HepG2 (cell line): Measurements from ENCODE around the gene ZNF783. TPM values are rescaled to one million over a fixed set of nuclear protein-coding genes. Genes with fewer than 3 reads are reported as not detected.
A peak's percentile ranks its signal among the peaks of the same experiment; 100 is the strongest.

ENCODE experiments used
- ATAC-seq: fragments of 200-7000 bp; cut with Tn5 transposase; 3 replicates; pipeline ENCODE4 v1.9.1; 2020; ENCODE audit warnings: mild to moderate bottlenecking, moderate library complexity
- BruUV-seq: library from RNA; stranded (reverse); fragments of 400-500 nt; replicated peaks from 2 replicates; lab custom pipeline; 2021; lab: Mats Ljungman, UMichigan
- CTCF ChIA-PET: fragments of 300-600 bp; formaldehyde crosslinking; extraction: SDS; loops from one replicate; lab custom pipeline; 2021; ENCODE audit warnings: low total read pairs, inconsistent platforms, low intra/inter-chr PET ratio; lab: Yijun Ruan, JAX
- POLR2A ChIA-PET: fragments of 350-600 bp; sonication (Branson Sonifier 250); formaldehyde crosslinking; loops from one replicate; lab custom pipeline; 2020; ENCODE audit warnings: antibody characterized with exemption, inconsistent platforms; lab: Yijun Ruan, JAX
- DNase-seq: peaks from one replicate; pipeline ENCODE4 v3.0.0-alpha.2; 2015; ENCODE audit warnings: low spot score
- FAIRE-seq: peaks from 3 replicates; lab custom pipeline; 2011; peaks lifted over from hg19 to GRCh38; lab: Jason Lieb, UNC
- H2AFZ ChIP-seq: one replicate; pipeline ENCODE4 v1.6.1; 2011; ENCODE audit warnings: low read length, inconsistent platforms
- H3K27ac ChIP-seq: fragments of 300-600 bp; 3 replicates; pipeline ENCODE4 v1.8.0; 2011; ENCODE audit warnings: mixed run types, mild to moderate bottlenecking, mixed read lengths, low read length, inconsistent platforms; ENCODE audit not compliant: insufficient read depth; ENCODE audit errors: extremely low read length
- H3K27me3 ChIP-seq, 2 experiments: fragments of 200-600 bp in 1 of 2; 2 replicates in 1 of 2; 3 replicates in 1 of 2; pipeline versions ENCODE4 v1.6.0 to v1.8.0; 2011; ENCODE audit warnings: low read length in 2 of 2, mild to moderate bottlenecking in 2 of 2, moderate library complexity in 2 of 2, inconsistent platforms in 1 of 2; ENCODE audit not compliant: insufficient read depth in 2 of 2, control insufficient read depth in 1 of 2
- H3K36me3 ChIP-seq, 2 experiments: fragments of 200-600 bp in 1 of 2; replicated peaks in 1 of 2; 2 replicates in 1 of 2; 3 replicates in 1 of 2; pipeline versions ENCODE4 v1.5.1 to v1.8.0; 2011; ENCODE audit warnings: low read length in 2 of 2, inconsistent platforms in 1 of 2; ENCODE audit not compliant: insufficient read depth in 2 of 2, control insufficient read depth in 1 of 2
- H3K4me1 ChIP-seq: 2 replicates; pipeline ENCODE4 v1.5.1; 2012; ENCODE audit warnings: low read length, inconsistent platforms; ENCODE audit not compliant: insufficient read depth
- H3K4me2 ChIP-seq: 2 replicates; pipeline ENCODE4 v1.6.0; 2011; ENCODE audit warnings: low read depth, low read length, inconsistent platforms
- H3K4me3 ChIP-seq, 3 experiments: fragments of 200-600 bp in 1 of 3; sonication (generic), shearing (Covaris generic) in 1 of 3; replicated peaks in 1 of 3; 2 replicates each; pipeline ENCODE4 v1.5.1; 2011 to 2016; ENCODE audit warnings: low read length in 3 of 3, inconsistent platforms in 2 of 3, low read depth in 2 of 3, mild to moderate bottlenecking in 2 of 3, control low read depth in 1 of 3, mixed read lengths in 1 of 3; ENCODE audit not compliant: insufficient read depth in 1 of 3
- H3K79me2 ChIP-seq: one replicate; pipeline ENCODE4 v1.6.1; 2011; ENCODE audit warnings: low read length, inconsistent platforms; ENCODE audit not compliant: insufficient read depth
- H3K9ac ChIP-seq: 2 replicates; pipeline ENCODE4 v1.6.0; 2011; ENCODE audit warnings: mild to moderate bottlenecking, low read depth, low read length, inconsistent platforms; ENCODE audit not compliant: insufficient read depth
- H3K9me3 ChIP-seq: 2 replicates; pipeline ENCODE4 v1.5.1; 2012; ENCODE audit warnings: mild to moderate bottlenecking, low read length
- H4K20me1 ChIP-seq: 2 replicates; pipeline ENCODE4 v1.6.0; 2011; ENCODE audit warnings: inconsistent platforms, mild to moderate bottlenecking, low read length, moderate library complexity; ENCODE audit not compliant: insufficient read depth
- AGO2 ChIP-seq: fragments of 200-400 bp; formaldehyde crosslinking; optimal IDR thresholded peaks from 2 replicates; pipeline ENCODE3; 2017; ENCODE audit warnings: mild to moderate bottlenecking, low read depth, low read length, moderate library complexity
- ARNT2 ChIP-seq: sonication (generic); formaldehyde crosslinking; IDR thresholded peaks from 2 replicates; pipeline ENCODE4 v1.8.0; 2022; ENCODE audit warnings: mild to moderate bottlenecking, low read depth, missing genetic modification reagents, moderate library complexity
- BCL6 ChIP-seq: IDR thresholded peaks from 2 replicates; pipeline ENCODE4 v1.6.1; 2016; ENCODE audit warnings: missing genetic modification reagents, missing compliant biosample characterization
- HNF4G ChIP-seq, 2 experiments: sonication (generic) in 1 of 2; formaldehyde crosslinking in 1 of 2; IDR thresholded peaks; 2 replicates each; pipeline versions ENCODE4 v1.4.0 to v1.6.1; 2011 to 2020; ENCODE audit warnings: borderline replicate concordance in 2 of 2, low read depth in 2 of 2, mild to moderate bottlenecking in 2 of 2, low read length in 1 of 2, missing genetic modification reagents in 1 of 2, moderate library complexity in 1 of 2
- MED8 ChIP-seq: sonication (generic); formaldehyde crosslinking; IDR thresholded peaks from 2 replicates; pipeline ENCODE4 v1.8.1; 2023; ENCODE audit warnings: mild to moderate bottlenecking, missing genetic modification reagents; ENCODE audit not compliant: insufficient replicate concordance
- ONECUT2 ChIP-seq: sonication (generic); formaldehyde crosslinking; IDR thresholded peaks from 2 replicates; pipeline ENCODE4 v1.4.0; 2020; ENCODE audit warnings: missing genetic modification reagents
- RBM22 ChIP-seq: fragments of 200-400 bp; formaldehyde crosslinking; optimal IDR thresholded peaks from 2 replicates; pipeline ENCODE3; 2017; ENCODE audit warnings: mild to moderate bottlenecking, low read length, moderate library complexity
- SOX13 ChIP-seq, 3 experiments: fragments of 450-650 bp in 1 of 3; sonication (generic) in 1 of 3; formaldehyde crosslinking in 1 of 3; IDR thresholded peaks in 2 of 3; conservative IDR thresholded peaks in 1 of 3; 2 replicates each; pipeline versions ENCODE4 v1.5.0 to v1.6.1; 2016 to 2020; ENCODE audit warnings: antibody characterized with exemption in 1 of 3, mild to moderate bottlenecking in 1 of 3, missing compliant biosample characterization in 1 of 3, missing genetic modification reagents in 1 of 3, moderate library complexity in 1 of 3
- SP5 ChIP-seq: IDR thresholded peaks from 2 replicates; pipeline ENCODE4 v1.6.1; 2016; ENCODE audit warnings: low read depth, borderline replicate concordance
- ZFP41 ChIP-seq: sonication (generic); formaldehyde crosslinking; IDR thresholded peaks from 2 replicates; pipeline ENCODE4 v1.4.0; 2020; ENCODE audit warnings: mild to moderate bottlenecking, missing genetic modification reagents, borderline replicate concordance
- ZNF737 ChIP-seq: sonication (generic); formaldehyde crosslinking; IDR thresholded peaks from 2 replicates; pipeline ENCODE4 v1.5.0; 2020; ENCODE audit warnings: missing genetic modification reagents, mild to moderate bottlenecking, borderline replicate concordance
- WGBS: methylation state at CpG from one replicate; pipeline ENCODE4 v1.1.6; 2017; ENCODE audit warnings: low lambda C conversion rate; 5-methylcytosine and 5-hydroxymethylcytosine counted together
- in situ Hi-C: cut with HindIII; loops from 2 replicates; pipeline ENCODE4 v1.10.0; 2017; ENCODE audit warnings: low pct_unique_long_range_greater_than_20kb; ENCODE audit not compliant: extremely low pct_ligation_motif_present
- intact Hi-C: fragments of 100-400 bp; cut with micrococcal nuclease; formaldehyde crosslinking; loops from one replicate; pipeline ENCODE4 v1.10.0; 2022; ENCODE audit not compliant: unreplicated experiment
- polyA plus RNA-seq, 8 experiments: library from polyadenylated mRNA; depleted of rRNA in 3 of 8; stranded (reverse) in 7 of 8; unstranded in 1 of 8; fragments of >200 nt; fragmentation: Illumina TruSeq in 4 of 8; extraction: Trizol in 4 of 8; gene quantifications; 2 replicates each; pipeline versions ENCODE4 v1.2.1 to v1.2.3, GENCODE V29; 2011 to 2016; ENCODE audit warnings: low read depth in 4 of 8, missing spikeins in 1 of 8, mixed read lengths in 1 of 8; ENCODE audit not compliant: insufficient read depth in 1 of 8
- total RNA-seq, 5 experiments: library from RNA; depleted of rRNA; stranded (reverse); fragments of >200 nt; fragmentation: Illumina TruSeq; extraction: Trizol; gene quantifications; 2 replicates each; pipeline ENCODE4 v1.2.3, GENCODE V29; 2016; ENCODE audit warnings: low read depth in 1 of 5
- TF ChIP-seq, protein P1 (sequence below): IDR thresholded peaks from 2 replicates; pipeline ENCODE4 v1.6.1; 2018; ENCODE audit warnings: missing genetic modification reagents, mild to moderate bottlenecking, missing compliant biosample characterization

ZNF783 gene
- total and polyA plus RNA-seq, 2 of the 13 experiments (the other 11 are each of a cell fraction or from before 2014, with no cell fraction given): 4.1 to 5.2 TPM

DNA sequence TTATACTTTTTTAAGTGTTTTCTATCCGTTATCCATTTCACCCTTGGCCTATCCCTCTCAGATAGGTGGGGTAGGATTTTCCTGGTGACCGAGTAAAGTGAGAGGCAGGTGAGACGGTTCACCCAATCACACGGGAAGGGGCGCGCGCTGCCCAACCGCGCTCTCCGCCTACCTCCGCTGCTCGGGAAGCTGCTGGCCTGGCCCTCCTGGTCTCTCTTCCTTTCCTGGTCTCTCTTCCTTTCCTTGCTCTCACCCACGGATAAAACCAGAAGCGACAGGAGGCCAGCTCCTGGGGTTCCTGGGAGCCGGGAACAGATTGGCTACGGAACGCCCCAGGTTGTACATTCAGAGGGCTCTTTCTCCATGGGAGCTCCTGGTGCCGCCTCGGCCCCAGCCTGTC lies 36.9 kb upstream of the ZNF783 start:
- H3K9ac ChIP-seq: no peak overlapping the region
- CTCF ChIA-PET: no interaction called here
- BruUV-seq: no TSS peak

DNA sequence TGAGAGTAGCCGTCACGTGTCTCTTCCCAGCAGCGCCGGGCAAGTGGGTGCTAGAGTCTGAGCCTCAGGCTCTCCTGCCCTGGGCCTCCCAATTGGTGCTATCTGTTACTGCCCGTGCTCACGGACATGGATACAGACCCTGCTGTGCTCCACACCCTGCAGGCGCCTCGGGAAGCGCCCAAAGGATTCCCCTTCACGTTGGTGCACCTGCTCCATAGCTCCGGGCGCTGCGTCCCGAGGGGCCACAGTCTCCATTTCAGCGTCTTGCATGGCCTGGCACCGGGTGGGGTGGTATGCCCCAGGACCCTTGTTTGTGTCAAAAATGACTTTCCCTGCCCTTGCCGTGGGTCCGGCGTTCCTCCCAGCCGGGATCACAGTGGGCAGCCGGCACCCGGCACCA lies 36.3 kb upstream of the ZNF783 start:
- no peak for FAIRE-seq
- DNase-seq: no peak
- Histone ChIP-seq H3K9me3 (no peaks in the 10 kb centered on the region), H3K4me3 (no peak overlapping the region), H3K36me3 (peaks cover 7 to 30% of the 10 kb centered on the region in 2 experiments; a peak in 4 of 5 replicates), H3K9ac (no peak overlapping the region), H3K4me1 (peaks cover 9% of the 10 kb centered on the region), H4K20me1 (no peaks in the 10 kb centered on the region), H2AFZ (no peak overlapping the region), H3K79me2 (no peaks in the 10 kb centered on the region)
- no TSS peak for BruUV-seq
- CTCF ChIA-PET: no interaction called here
- intact Hi-C loops: no loop called here
- ATAC-seq: no peak
- TF ChIP-seq RBM22: peak; percentile 1
- no peak for TF ChIP-seq HNF4G (IDR thresholded peaks at IDR 0.05; ENCODE audit: borderline replicate concordance, low read depth, low read length)
- no peak for TF ChIP-seq HNF4G (CRISPR knock-in tag; IDR thresholded peaks at IDR 0.05; ENCODE audit: borderline replicate concordance, low read depth)
- no peak for TF ChIP-seq SOX13 (IDR thresholded peaks at IDR 0.05)
- no peak for TF ChIP-seq SOX13 (CRISPR knock-in tag; conservative IDR thresholded peaks at IDR 0.05 in 1 of 2, IDR thresholded peaks at IDR 0.05 in 1 of 2)
- TF ChIP-seq ZFP41: no peak
- peak; percentile 92 for TF ChIP-seq AGO2
- TF ChIP-seq MED8 (CRISPR knock-in tag): no peak
- no peak for TF ChIP-seq BCL6 (CRISPR knock-in tag)
- TF ChIP-seq, protein P1, sequence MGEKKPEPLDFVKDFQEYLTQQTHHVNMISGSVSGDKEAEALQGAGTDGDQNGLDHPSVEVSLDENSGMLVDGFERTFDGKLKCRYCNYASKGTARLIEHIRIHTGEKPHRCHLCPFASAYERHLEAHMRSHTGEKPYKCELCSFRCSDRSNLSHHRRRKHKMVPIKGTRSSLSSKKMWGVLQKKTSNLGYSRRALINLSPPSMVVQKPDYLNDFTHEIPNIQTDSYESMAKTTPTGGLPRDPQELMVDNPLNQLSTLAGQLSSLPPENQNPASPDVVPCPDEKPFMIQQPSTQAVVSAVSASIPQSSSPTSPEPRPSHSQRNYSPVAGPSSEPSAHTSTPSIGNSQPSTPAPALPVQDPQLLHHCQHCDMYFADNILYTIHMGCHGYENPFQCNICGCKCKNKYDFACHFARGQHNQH (CRISPR knock-in tag): no peak
- no peak for TF ChIP-seq ARNT2 (CRISPR knock-in tag)
- TF ChIP-seq, all 625 proteins: peak for 2
- over 99% methylated on average over 18 of the region's 22 CpGs for WGBS
- Histone ChIP-seq H3K27me3 (no peaks in the 10 kb centered on the region), H3K27ac (no peak overlapping the region), H3K4me2 (no peak overlapping the region)
- in situ Hi-C loops: no loop called here
- POLR2A ChIA-PET: no interaction called here

More for the DNA sequence above, 36.9 kb upstream of the ZNF783 start:
- H3K36me3 ChIP-seq: peaks cover 8 to 35% of the 10 kb centered on the region in 2 experiments; a peak in 4 of 5 replicates
- no peaks in the 10 kb centered on the region for H3K27me3 ChIP-seq
- H3K27ac ChIP-seq: no peak overlapping the region
- TF ChIP-seq ZNF737 (CRISPR knock-in tag): no peak
- no peak for TF ChIP-seq SP5 (CRISPR knock-in tag)
- TF ChIP-seq ONECUT2 (CRISPR knock-in tag): no peak
- POLR2A ChIA-PET: no interaction called here
- H3K79me2 ChIP-seq: no peaks in the 10 kb centered on the region
- 96% methylated on average over 19 of the region's 19 CpGs for WGBS
- peaks cover 9% of the 10 kb centered on the region for H3K4me1 ChIP-seq
- DNase-seq (no peak), ATAC-seq (no peak), FAIRE-seq (no peak)
- no peaks in the 10 kb centered on the region for H4K20me1 ChIP-seq
- H3K9me3 ChIP-seq: no peaks in the 10 kb centered on the region
- no peak overlapping the region for H2AFZ ChIP-seq
- intact Hi-C loops (no loop called here), in situ Hi-C loops (no loop called here)
- H3K4me3 ChIP-seq: no peak overlapping the region
- no peak overlapping the region for H3K4me2 ChIP-seq
